MCF 10A (cell line): ENCODE measurements around the gene DGKA. TPM values are rescaled to one million over a fixed set of nuclear protein-coding genes. Genes with fewer than 3 reads are reported as not detected.

Experiments used
- BruUV-seq: library from RNA; stranded (reverse); fragments of 400-500 nt; replicated peaks from 2 replicates; lab custom pipeline; 2021; lab: Mats Ljungman, UMichigan
- CTCF ChIA-PET: fragments of 300-600 bp; sonication (Branson Sonifier 250); formaldehyde crosslinking; extraction: SDS; loops from one replicate; lab custom pipeline; 2021; ENCODE audit warnings: antibody characterized with exemption, inconsistent platforms; lab: Yijun Ruan, JAX
- POLR2A ChIA-PET: fragments of 300-600, 350-650 bp; sonication (Branson Sonifier 250); formaldehyde crosslinking; extraction: SDS; loops from one replicate; lab custom pipeline; 2020; ENCODE audit warnings: antibody characterized with exemption, inconsistent platforms; lab: Yijun Ruan, JAX
- DNase-seq: peaks from one replicate; pipeline ENCODE4 v3.0.0-alpha.2; 2018; ENCODE audit not compliant: unreplicated experiment
- H3K27ac Mint-ChIP-seq: one replicate; pipeline ENCODE4 v1.8.0; 2022; ENCODE audit warnings: mild to moderate bottlenecking, low read depth, mixed read lengths; ENCODE audit not compliant: unreplicated experiment
- H3K27me3 Mint-ChIP-seq: one replicate; pipeline ENCODE4 v1.8.0; 2022; ENCODE audit warnings: mixed read lengths; ENCODE audit not compliant: insufficient read depth, unreplicated experiment
- H3K36me3 Mint-ChIP-seq: one replicate; pipeline ENCODE4 v1.8.0; 2022; ENCODE audit warnings: mild to moderate bottlenecking, moderate library complexity, mixed read lengths; ENCODE audit not compliant: insufficient read depth, unreplicated experiment
- H3K4me1 Mint-ChIP-seq: one replicate; pipeline ENCODE4 v1.8.0; 2022; ENCODE audit warnings: mixed read lengths; ENCODE audit not compliant: insufficient read depth, unreplicated experiment
- H3K4me3 Mint-ChIP-seq: one replicate; pipeline ENCODE4 v1.8.0; 2022; ENCODE audit warnings: mild to moderate bottlenecking, moderate library complexity, mixed read lengths; ENCODE audit not compliant: unreplicated experiment
- H3K9me3 Mint-ChIP-seq: one replicate; pipeline ENCODE4 v1.8.0; 2022; ENCODE audit warnings: mixed read lengths; ENCODE audit not compliant: unreplicated experiment
- CTCF ChIP-seq: fragments of 200-600 bp; IDR thresholded peaks from one replicate; pipeline ENCODE4 v1.8.0; 2022; ENCODE audit warnings: antibody characterized with exemption, mild to moderate bottlenecking; ENCODE audit not compliant: unreplicated experiment
- intact Hi-C: fragments of 100-400 bp; cut with micrococcal nuclease; formaldehyde crosslinking; loops from 2 replicates; pipeline ENCODE4 v1.14.1; 2022
- total RNA-seq: library from RNA; stranded (reverse); gene quantifications from 2 replicates; pipeline ENCODE4 v1.2.3, GENCODE V29; 2022

Gene DGKA
- total RNA-seq, 1 experiment from 2014 or later: 236 TPM

- no peak for TF ChIP-seq CTCF
- intact Hi-C loops: no loop called here
- Mint-ChIP-seq H3K4me3 (no peak overlapping the region), H3K27ac (no peak overlapping the region), H3K27me3 (no peaks in the 10 kb centered on the region), H3K9me3 (no peaks in the 10 kb centered on the region), H3K36me3 (no peaks in the 10 kb centered on the region), H3K4me1 (peaks cover 23% of the 10 kb centered on the region)
- ChIA-PET CTCF (no interaction called here), POLR2A (interaction anchor here (0.8 to 1.2 kb wide), 2 partner anchors 8 to 33 kb away, joined by 4 to 5 read pairs; partner anchors contain the start of gene RAB5B)
- BruUV-seq: no TSS peak
- no peak for DNase-seq
These were observed 34.3 kb downstream of the DGKA start for GRCh38 chr12:55965240-55965639.

- Mint-ChIP-seq H3K4me3 (peak within 1 kb of the TSS; percentile 93), H3K27ac (peak within 1 kb of the TSS; percentile 95), H3K9me3 (no peaks in the 10 kb centered on the region), H3K27me3 (no peaks in the 10 kb centered on the region), H3K36me3 (no peaks in the 10 kb centered on the region), H3K4me1 (peaks cover 23% of the 10 kb centered on the region)
- no TSS peak for BruUV-seq
- no peak for DNase-seq
- intact Hi-C loops: no loop called here
- TF ChIP-seq CTCF: no peak
- ChIA-PET CTCF (no interaction called here), POLR2A (interaction anchor here (0.8 to 1.2 kb wide), 3 partner anchors 8 to 33 kb away, joined by 4 to 6 read pairs (median 5); partner anchors contain the start of gene RAB5B)
These were observed 35.0 kb downstream of the DGKA start, which contains the start of gene PMEL for GRCh38 chr12:55965941-55966407. TSS of gene PMEL (minus strand) at chr12:55966042. CDS start at chr12:55966011, 31 bp downstream.

GRCh38 chr12:55966408-55967281 lies 35.7 kb downstream of the DGKA start, which contains the start of gene CDK2:
TSS of gene CDK2 (plus strand) at chr12:55966830. CDS start at chr12:55967009, 179 bp downstream.
- Mint-ChIP-seq H3K4me3 (peak within 1 kb of the TSS; percentile 93), H3K36me3 (peaks cover 2% of the 10 kb centered on the region), H3K27me3 (no peaks in the 10 kb centered on the region), H3K27ac (peak within 1 kb of the TSS; percentile 95), H3K9me3 (no peaks in the 10 kb centered on the region), H3K4me1 (peaks cover 28% of the 10 kb centered on the region)
- intact Hi-C loops: no loop called here
- peak; percentile 88 for DNase-seq
- ChIA-PET POLR2A (interaction anchor here (0.6 to 4.5 kb wide), 6 partner anchors 7 to 1683 kb away, joined by 3 to 35 read pairs (median 6); partner anchors contain the start of genes ORMDL2 and SARNP), CTCF (interaction anchor here (0.7 to 1.8 kb wide), 2 partner anchors 12 to 37 kb away, joined by 3 to 7 read pairs; no protein-coding TSS in a partner anchor)
- TSS peak; percentile 46 for BruUV-seq
- TF ChIP-seq CTCF: no peak

- intact Hi-C loops: no loop called here
- CTCF ChIA-PET: interaction anchor here (0.5 to 2.7 kb wide), 3 partner anchors 10 to 29 kb away, joined by 3 to 14 read pairs (median 3); partner anchors contain the start of gene SUOX
- DNase-seq: no peak
- H3K36me3 Mint-ChIP-seq: peaks cover 7% of the 10 kb centered on the region
- no peak overlapping the region for H3K27ac Mint-ChIP-seq
- no peak overlapping the region for H3K4me3 Mint-ChIP-seq
- H3K4me1 Mint-ChIP-seq: peaks cover 36% of the 10 kb centered on the region
- no TSS peak for BruUV-seq
- TF ChIP-seq CTCF: no peak
- POLR2A ChIA-PET: interaction anchor here (0.9 to 4.5 kb wide), 3 partner anchors 13 to 152 kb away, joined by 3 to 35 read pairs (median 10); partner anchors contain the start of genes ORMDL2 and SARNP
- no peaks in the 10 kb centered on the region for H3K27me3 Mint-ChIP-seq
- H3K9me3 Mint-ChIP-seq: no peaks in the 10 kb centered on the region
These were observed 38.4 kb downstream of the DGKA start for GRCh38 chr12:55969356-55969755.
